ENCODE measurements around the gene SELENBP1. TPM values are rescaled to one million over a fixed set of nuclear protein-coding genes. Genes with fewer than 3 reads are reported as not detected.

Gene SELENBP1
- total and polyA plus RNA-seq, 5 donors from 2014 or later, result not detected

DNA sequence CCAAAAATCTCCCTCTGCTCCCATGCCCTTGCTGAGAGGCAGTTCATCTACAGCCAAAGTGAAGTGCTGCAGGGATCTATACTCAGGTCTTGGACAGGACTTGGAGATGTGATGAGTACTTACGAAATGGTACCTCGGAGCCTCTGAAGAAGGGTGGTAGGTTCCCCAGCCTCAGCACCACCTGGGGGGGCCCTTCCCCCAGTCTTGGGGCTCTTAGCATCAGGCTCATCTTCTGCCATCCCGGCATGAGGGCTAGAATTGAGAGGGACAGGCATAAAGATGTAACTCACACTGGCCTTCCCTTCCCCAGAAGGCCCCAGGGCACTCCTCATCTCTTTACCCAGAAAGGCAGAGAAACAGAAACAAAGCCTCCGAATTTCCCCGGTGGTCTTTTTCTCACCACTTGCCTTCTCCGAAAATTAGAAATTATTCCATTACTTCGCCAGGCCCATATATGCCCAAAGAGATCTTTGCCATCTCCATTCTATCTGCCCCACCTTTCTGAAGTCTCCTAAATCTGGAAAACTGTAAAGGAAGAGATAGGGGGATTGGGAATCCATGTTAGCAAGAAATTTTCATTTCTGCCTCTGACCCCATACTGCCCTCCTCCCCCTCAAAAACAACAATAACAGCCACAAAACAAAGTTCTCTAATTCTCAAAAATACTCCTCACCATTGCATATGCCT lies 26.3 kb downstream of the SELENBP1 start:
- DNase-seq (peak in 1 of 3 donors; percentile 24), ATAC-seq (ENCODE audit: low read depth in 2 of 2) (no peak)
- H3K36me3 ChIP-seq (ENCODE audit: control insufficient read depth, insufficient read depth, low read length), result peaks cover 37% of the 10 kb centered on the region
- H3K9me3 Mint-ChIP-seq, result peaks cover 0 to 2% (median 0%) of the 10 kb centered on the region in 7 donors
- peak overlapping the region; percentile 98 to 100 (median 99) for H3K27ac Mint-ChIP-seq
- no peaks in the 10 kb centered on the region for H3K9me3 ChIP-seq (ENCODE audit: control insufficient read depth in 2 of 2, low read length in 2 of 2)
- H3K4me3 Mint-ChIP-seq, result peak overlapping the region; percentile 87 to 98 (median 96)
- no peaks in the 10 kb centered on the region for H3K27me3 ChIP-seq (ENCODE audit: control insufficient read depth, insufficient read depth, low read length)
- H3K27ac ChIP-seq (ENCODE audit: insufficient read depth, low read length, poor library complexity, severe bottlenecking), result peak overlapping the region; percentile 99
- no peaks in the 10 kb centered on the region for H3K27me3 Mint-ChIP-seq
- H3K36me3 Mint-ChIP-seq, result peaks cover 24% of the 10 kb centered on the region
- H3K4me3 ChIP-seq (ENCODE audit: low read depth, low read length), result peak overlapping the region; percentile 97
- H3K4me1 ChIP-seq (ENCODE audit: control insufficient read depth, insufficient read depth, low read length, poor library complexity, severe bottlenecking), result peaks cover 26% of the 10 kb centered on the region
- peaks cover 5 to 46% (median 20%) of the 10 kb centered on the region in 4 donors for H3K4me1 Mint-ChIP-seq

DNA sequence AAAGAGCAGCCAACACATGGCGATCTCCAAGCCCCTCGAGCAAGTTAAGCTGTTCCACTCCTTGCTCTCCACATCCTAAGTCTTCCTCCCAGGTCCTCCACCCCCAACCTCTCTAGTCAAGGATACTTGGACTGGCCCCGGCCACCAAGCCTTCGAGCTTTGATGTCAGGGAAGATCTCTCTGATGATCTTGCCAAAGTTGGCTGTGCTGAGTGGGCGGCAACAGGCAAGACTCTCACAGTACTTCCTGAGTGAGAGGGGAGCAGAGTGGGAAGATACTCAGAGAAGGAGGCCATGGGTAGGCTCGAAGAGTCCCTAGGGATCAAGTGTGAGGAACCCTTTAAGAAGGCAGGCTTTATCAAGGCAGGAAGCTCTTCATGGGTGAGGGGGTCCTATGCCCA lies 28.2 kb downstream of the SELENBP1 start:
- H3K27ac Mint-ChIP-seq, result peak overlapping the region in 2 of 3 donors; percentile 52 to 98
- H3K4me3 Mint-ChIP-seq, result no peak overlapping the region
- peak overlapping the region; percentile 99 for H3K27ac ChIP-seq (ENCODE audit: insufficient read depth, low read length, poor library complexity, severe bottlenecking)
- ATAC-seq (ENCODE audit: low read depth in 2 of 2) (no peak), DNase-seq (no peak)
- H3K27me3 ChIP-seq (ENCODE audit: control insufficient read depth, insufficient read depth, low read length), result no peaks in the 10 kb centered on the region
- H3K27me3 Mint-ChIP-seq, result no peaks in the 10 kb centered on the region
- H3K9me3 Mint-ChIP-seq, result no peaks in the 10 kb centered on the region
- H3K4me1 ChIP-seq (ENCODE audit: control insufficient read depth, insufficient read depth, low read length, poor library complexity, severe bottlenecking), result peaks cover 33% of the 10 kb centered on the region
- peaks cover 15 to 55% (median 25%) of the 10 kb centered on the region in 4 donors for H3K4me1 Mint-ChIP-seq
- no peaks in the 10 kb centered on the region for H3K9me3 ChIP-seq (ENCODE audit: control insufficient read depth in 2 of 2, low read length in 2 of 2)
- peaks cover 28% of the 10 kb centered on the region for H3K36me3 Mint-ChIP-seq
- peaks cover 37% of the 10 kb centered on the region for H3K36me3 ChIP-seq (ENCODE audit: control insufficient read depth, insufficient read depth, low read length)
- H3K4me3 ChIP-seq (ENCODE audit: low read depth, low read length), result no peak overlapping the region

DNA sequence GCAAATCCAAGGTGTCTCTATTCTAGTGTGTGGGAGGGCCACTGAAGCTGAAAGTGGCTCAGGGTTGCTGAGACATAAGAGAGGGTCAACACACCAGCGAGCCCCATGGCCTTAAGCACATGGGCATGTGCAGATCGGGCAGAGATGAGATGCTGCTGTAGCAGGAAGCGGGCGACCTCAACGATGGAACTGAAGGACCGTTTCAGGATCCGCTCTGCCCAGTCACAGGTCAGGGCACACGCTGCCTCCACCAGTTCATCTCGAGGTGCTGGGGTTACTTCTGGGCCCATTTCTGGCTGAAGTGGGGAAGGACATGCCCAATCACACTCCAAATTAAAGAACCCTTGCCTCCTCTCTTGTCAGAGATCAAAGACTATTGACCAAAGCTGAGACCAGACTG lies 28.9 kb downstream of the SELENBP1 start:
- H3K27ac ChIP-seq (ENCODE audit: insufficient read depth, low read length, poor library complexity, severe bottlenecking), result no peak overlapping the region

DNA sequence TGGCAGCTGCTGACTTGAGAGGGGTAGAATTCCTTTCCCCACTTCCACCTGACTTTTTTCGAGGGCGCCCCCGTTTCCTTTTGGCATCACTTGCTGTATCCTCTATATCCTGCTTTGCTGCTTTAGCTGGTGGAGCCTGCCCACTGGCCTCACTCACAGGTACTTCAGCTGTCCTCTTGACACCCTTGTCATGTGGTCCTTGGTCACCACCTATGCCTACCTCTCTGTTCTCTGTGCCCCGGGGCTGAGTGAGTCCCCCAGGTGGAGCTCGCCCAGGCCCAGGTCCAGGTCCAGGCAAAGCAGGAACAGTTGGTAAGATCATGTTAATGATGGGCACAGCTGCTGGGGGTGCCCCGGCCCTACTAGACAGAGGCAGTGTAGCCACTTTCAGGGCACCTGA lies 29.9 kb downstream of the SELENBP1 start:
- Histone ChIP-seq H3K36me3 (ENCODE audit: control insufficient read depth, insufficient read depth, low read length) (peaks cover 37% of the 10 kb centered on the region), H3K4me3 (ENCODE audit: low read depth, low read length) (no peak overlapping the region), H3K4me1 (ENCODE audit: control insufficient read depth, insufficient read depth, low read length, poor library complexity, severe bottlenecking) (peaks cover 29% of the 10 kb centered on the region), H3K9me3 (ENCODE audit: control insufficient read depth in 2 of 2, low read length in 2 of 2) (no peaks in the 10 kb centered on the region), H3K27me3 (ENCODE audit: control insufficient read depth, insufficient read depth, low read length) (no peaks in the 10 kb centered on the region), H3K27ac (ENCODE audit: insufficient read depth, low read length, poor library complexity, severe bottlenecking) (no peak overlapping the region)
- DNase-seq (no peak), ATAC-seq (ENCODE audit: low read depth in 2 of 2) (no peak)
- Mint-ChIP-seq H3K9me3 (no peaks in the 10 kb centered on the region), H3K27ac (peak overlapping the region in 2 of 3 donors; percentile 67 to 98), H3K27me3 (no peaks in the 10 kb centered on the region), H3K36me3 (peaks cover 28% of the 10 kb centered on the region), H3K4me1 (peaks cover 14 to 46% (median 25%) of the 10 kb centered on the region in 4 donors), H3K4me3 (peak overlapping the region in 1 of 4 donors; percentile 73)

More for the DNA sequence above, 28.9 kb downstream of the SELENBP1 start:
- H3K27ac Mint-ChIP-seq, result peak overlapping the region; percentile 57 to 98 (median 67)
- no peaks in the 10 kb centered on the region for H3K9me3 ChIP-seq (ENCODE audit: control insufficient read depth in 2 of 2, low read length in 2 of 2)
- no peak overlapping the region for H3K4me3 Mint-ChIP-seq
- H3K27me3 ChIP-seq (ENCODE audit: control insufficient read depth, insufficient read depth, low read length), result no peaks in the 10 kb centered on the region
- DNase-seq (no peak), ATAC-seq (ENCODE audit: low read depth in 2 of 2) (no peak)
- no peak overlapping the region for H3K4me3 ChIP-seq (ENCODE audit: low read depth, low read length)
- no peaks in the 10 kb centered on the region for H3K9me3 Mint-ChIP-seq
- peaks cover 37% of the 10 kb centered on the region for H3K36me3 ChIP-seq (ENCODE audit: control insufficient read depth, insufficient read depth, low read length)
- H3K27me3 Mint-ChIP-seq, result no peaks in the 10 kb centered on the region
- H3K36me3 Mint-ChIP-seq, result peaks cover 28% of the 10 kb centered on the region
- peaks cover 33% of the 10 kb centered on the region for H3K4me1 ChIP-seq (ENCODE audit: control insufficient read depth, insufficient read depth, low read length, poor library complexity, severe bottlenecking)
- H3K4me1 Mint-ChIP-seq, result peaks cover 18 to 55% (median 25%) of the 10 kb centered on the region in 4 donors

DNA sequence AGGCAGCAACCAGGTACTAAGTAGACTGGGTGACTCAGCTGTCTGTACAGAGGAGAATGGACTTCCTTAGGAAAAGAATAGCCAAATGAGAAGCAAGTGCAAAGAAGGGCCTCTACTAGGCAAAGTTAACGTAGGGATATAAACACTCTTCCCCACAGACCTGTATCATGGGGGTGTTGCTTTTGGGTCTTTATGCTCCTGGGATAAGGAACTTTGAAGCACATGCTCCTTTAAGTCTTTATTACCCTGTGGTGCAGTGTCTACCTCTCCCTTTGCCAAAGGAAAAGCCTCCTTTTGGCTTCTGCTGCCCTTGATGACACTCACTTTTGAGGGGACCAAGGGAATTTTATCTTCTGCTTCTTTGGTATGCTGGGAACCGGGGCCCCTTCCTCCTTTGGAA lies 30.5 kb downstream of the SELENBP1 start:
- Histone ChIP-seq H3K4me3 (ENCODE audit: low read depth, low read length) (no peak overlapping the region), H3K27me3 (ENCODE audit: control insufficient read depth, insufficient read depth, low read length) (no peaks in the 10 kb centered on the region), H3K27ac (ENCODE audit: insufficient read depth, low read length, poor library complexity, severe bottlenecking) (no peak overlapping the region), H3K9me3 (ENCODE audit: control insufficient read depth in 2 of 2, low read length in 2 of 2) (no peaks in the 10 kb centered on the region), H3K36me3 (ENCODE audit: control insufficient read depth, insufficient read depth, low read length) (peaks cover 37% of the 10 kb centered on the region), H3K4me1 (ENCODE audit: control insufficient read depth, insufficient read depth, low read length, poor library complexity, severe bottlenecking) (peaks cover 27% of the 10 kb centered on the region)
- Mint-ChIP-seq H3K9me3 (no peaks in the 10 kb centered on the region), H3K27me3 (no peaks in the 10 kb centered on the region), H3K36me3 (peaks cover 25% of the 10 kb centered on the region), H3K4me1 (peaks cover 13 to 41% (median 20%) of the 10 kb centered on the region in 4 donors), H3K4me3 (peak overlapping the region in 1 of 4 donors; percentile 4), H3K27ac (peak overlapping the region; percentile 11 to 98 (median 64))
- DNase-seq, result no peak
- ATAC-seq (ENCODE audit: low read depth in 2 of 2), result no peak

DNA sequence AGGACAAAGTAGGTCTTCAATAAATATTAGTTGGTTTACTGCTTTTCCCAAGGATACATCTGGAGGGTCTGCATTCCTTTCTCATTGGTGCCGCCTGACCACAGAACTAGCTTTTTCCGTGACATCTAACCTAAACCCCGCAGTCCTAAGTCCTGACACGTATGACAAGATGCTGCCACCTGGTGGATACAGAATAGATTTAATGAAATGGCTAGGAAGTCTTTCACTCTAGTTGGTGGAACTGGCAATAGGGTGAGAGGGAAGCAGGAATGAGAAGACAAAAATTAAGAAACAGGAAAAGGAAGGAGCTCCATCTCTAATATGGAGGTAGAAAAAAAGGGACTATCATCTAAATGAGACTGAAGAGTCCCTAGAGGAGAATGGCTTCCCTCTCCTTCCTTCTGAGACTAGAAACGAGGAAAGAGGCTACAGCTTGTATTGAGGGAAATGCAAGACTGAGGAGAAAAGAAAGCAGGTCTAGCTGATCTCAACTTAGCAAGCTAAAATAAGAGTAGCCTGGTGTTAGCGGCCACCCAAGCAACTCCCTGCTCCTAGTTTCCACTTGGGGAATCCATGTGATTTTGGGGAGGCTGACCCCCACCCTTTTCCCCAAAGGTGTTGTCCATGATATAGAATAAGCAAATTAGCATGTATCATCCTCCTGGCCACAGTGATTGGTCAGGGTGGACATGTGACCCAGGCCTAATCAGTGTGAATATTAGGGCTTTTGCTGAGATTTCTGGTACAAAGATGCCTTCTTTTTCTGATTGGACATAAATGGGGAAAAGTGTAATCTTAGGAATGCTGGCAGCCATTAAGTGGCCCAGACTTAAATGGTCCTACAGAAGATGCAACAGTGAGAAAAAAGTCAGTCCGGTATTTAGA lies 31.4 kb downstream of the SELENBP1 start:
- Histone ChIP-seq H3K4me3 (ENCODE audit: low read depth, low read length) (peak overlapping the region; percentile 16), H3K36me3 (ENCODE audit: control insufficient read depth, insufficient read depth, low read length) (peaks cover 37% of the 10 kb centered on the region), H3K9me3 (ENCODE audit: control insufficient read depth in 2 of 2, low read length in 2 of 2) (no peaks in the 10 kb centered on the region), H3K4me1 (ENCODE audit: control insufficient read depth, insufficient read depth, low read length, poor library complexity, severe bottlenecking) (peaks cover 20% of the 10 kb centered on the region), H3K27ac (ENCODE audit: insufficient read depth, low read length, poor library complexity, severe bottlenecking) (peak overlapping the region; percentile 64), H3K27me3 (ENCODE audit: control insufficient read depth, insufficient read depth, low read length) (no peaks in the 10 kb centered on the region)
- peak overlapping the region in 1 of 4 donors; percentile 45 for H3K4me3 Mint-ChIP-seq
- H3K27me3 Mint-ChIP-seq, result no peaks in the 10 kb centered on the region
- peak; percentile 40 to 81 (median 72) for DNase-seq
- peaks cover 9 to 32% (median 15%) of the 10 kb centered on the region in 4 donors for H3K4me1 Mint-ChIP-seq
- H3K9me3 Mint-ChIP-seq, result no peaks in the 10 kb centered on the region
- peaks cover 23% of the 10 kb centered on the region for H3K36me3 Mint-ChIP-seq
- H3K27ac Mint-ChIP-seq, result peak overlapping the region in 2 of 3 donors; percentile 0 to 22
- peak; percentile 75 to 80 for ATAC-seq (ENCODE audit: low read depth in 2 of 2)

DNA sequence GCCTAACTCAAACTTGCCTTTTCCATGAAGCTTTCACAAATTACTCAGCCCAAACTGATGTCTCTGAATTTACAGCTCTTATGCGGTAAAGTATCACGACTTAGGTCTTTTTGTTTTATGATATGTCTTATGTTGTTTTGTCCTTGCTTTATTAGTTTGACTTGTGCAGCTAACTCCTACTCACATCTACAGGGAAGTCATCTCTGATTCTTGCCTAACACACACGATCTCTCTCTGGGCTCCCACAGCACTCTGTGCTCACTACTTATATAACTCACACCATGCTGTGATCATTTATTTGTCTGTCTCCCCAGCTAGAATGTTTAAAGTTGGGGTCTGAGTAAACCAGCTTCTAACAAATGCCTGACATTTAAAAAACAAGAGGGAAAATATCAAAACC lies 35.9 kb downstream of the SELENBP1 start:
- H3K4me1 Mint-ChIP-seq, result peaks cover 4 to 14% (median 8%) of the 10 kb centered on the region in 4 donors
- H3K4me3 Mint-ChIP-seq, result peak overlapping the region in 1 of 4 donors; percentile 33
- no peaks in the 10 kb centered on the region for H3K27me3 ChIP-seq (ENCODE audit: control insufficient read depth, insufficient read depth, low read length)
- no peak overlapping the region for H3K4me3 ChIP-seq (ENCODE audit: low read depth, low read length)
- no peaks in the 10 kb centered on the region for H3K9me3 ChIP-seq (ENCODE audit: control insufficient read depth in 2 of 2, low read length in 2 of 2)
- ATAC-seq (ENCODE audit: low read depth in 2 of 2) (no peak), DNase-seq (no peak)
- peaks cover 7% of the 10 kb centered on the region for H3K4me1 ChIP-seq (ENCODE audit: control insufficient read depth, insufficient read depth, low read length, poor library complexity, severe bottlenecking)
- H3K36me3 ChIP-seq (ENCODE audit: control insufficient read depth, insufficient read depth, low read length), result no peaks in the 10 kb centered on the region
- no peaks in the 10 kb centered on the region for H3K27me3 Mint-ChIP-seq
- H3K27ac Mint-ChIP-seq, result no peak overlapping the region
- H3K36me3 Mint-ChIP-seq, result peaks cover 4% of the 10 kb centered on the region
- no peak overlapping the region for H3K27ac ChIP-seq (ENCODE audit: insufficient read depth, low read length, poor library complexity, severe bottlenecking)
- H3K9me3 Mint-ChIP-seq, result no peaks in the 10 kb centered on the region
